Activated T-helper 1 cell treated with anti-CD3 and anti-CD28 coated beads, Interleukin-12 subunit alpha, Interleukin-12 subunit beta, Interleukin-2, Interleukin-4 antibody, amounts not matched to agents 30 ng/mL and 10 ng/mL and 1 ng/mL, durations not matched to agents 14 hours and 24 hours and 36 hours (primary cell): ENCODE results near the gene ENPP7. TPM values are rescaled to one million over a fixed set of nuclear protein-coding genes. Genes with fewer than 3 reads are reported as not detected.

ENCODE experiments used
- DNase-seq: peaks from one replicate; pipeline ENCODE4 v3.0.0; 2021; ENCODE audit warnings: low spot score
- H3K27ac Mint-ChIP-seq: one replicate; pipeline ENCODE4 v1.8.0; 2021; ENCODE audit warnings: mild to moderate bottlenecking, mixed read lengths
- H3K27me3 Mint-ChIP-seq: one replicate; pipeline ENCODE4 v1.8.0; 2022; ENCODE audit warnings: mild to moderate bottlenecking, moderate library complexity, mixed read lengths; ENCODE audit not compliant: insufficient read depth
- H3K36me3 Mint-ChIP-seq: one replicate; pipeline ENCODE4 v1.8.0; 2021; ENCODE audit warnings: low read depth, mixed read lengths
- H3K4me1 Mint-ChIP-seq: one replicate; pipeline ENCODE4 v1.8.0; 2021; ENCODE audit warnings: low read depth, mixed read lengths
- H3K4me3 Mint-ChIP-seq: one replicate; pipeline ENCODE4 v1.8.0; 2021; ENCODE audit warnings: mild to moderate bottlenecking, moderate library complexity, mixed read lengths
- H3K9me3 Mint-ChIP-seq: one replicate; pipeline ENCODE4 v1.8.0; 2021; ENCODE audit warnings: mixed read lengths
- intact Hi-C: fragments of 100-400 bp; cut with micrococcal nuclease; formaldehyde crosslinking; loops from one replicate; pipeline ENCODE4 v1.15.1; 2024
- total RNA-seq: library from RNA; stranded (reverse); gene quantifications from 2 replicates; pipeline ENCODE4 v1.2.3, GENCODE V29; 2022

The ENPP7 gene
- total RNA-seq, 1 donor from 2014 or later, result 0.16 TPM

DNA sequence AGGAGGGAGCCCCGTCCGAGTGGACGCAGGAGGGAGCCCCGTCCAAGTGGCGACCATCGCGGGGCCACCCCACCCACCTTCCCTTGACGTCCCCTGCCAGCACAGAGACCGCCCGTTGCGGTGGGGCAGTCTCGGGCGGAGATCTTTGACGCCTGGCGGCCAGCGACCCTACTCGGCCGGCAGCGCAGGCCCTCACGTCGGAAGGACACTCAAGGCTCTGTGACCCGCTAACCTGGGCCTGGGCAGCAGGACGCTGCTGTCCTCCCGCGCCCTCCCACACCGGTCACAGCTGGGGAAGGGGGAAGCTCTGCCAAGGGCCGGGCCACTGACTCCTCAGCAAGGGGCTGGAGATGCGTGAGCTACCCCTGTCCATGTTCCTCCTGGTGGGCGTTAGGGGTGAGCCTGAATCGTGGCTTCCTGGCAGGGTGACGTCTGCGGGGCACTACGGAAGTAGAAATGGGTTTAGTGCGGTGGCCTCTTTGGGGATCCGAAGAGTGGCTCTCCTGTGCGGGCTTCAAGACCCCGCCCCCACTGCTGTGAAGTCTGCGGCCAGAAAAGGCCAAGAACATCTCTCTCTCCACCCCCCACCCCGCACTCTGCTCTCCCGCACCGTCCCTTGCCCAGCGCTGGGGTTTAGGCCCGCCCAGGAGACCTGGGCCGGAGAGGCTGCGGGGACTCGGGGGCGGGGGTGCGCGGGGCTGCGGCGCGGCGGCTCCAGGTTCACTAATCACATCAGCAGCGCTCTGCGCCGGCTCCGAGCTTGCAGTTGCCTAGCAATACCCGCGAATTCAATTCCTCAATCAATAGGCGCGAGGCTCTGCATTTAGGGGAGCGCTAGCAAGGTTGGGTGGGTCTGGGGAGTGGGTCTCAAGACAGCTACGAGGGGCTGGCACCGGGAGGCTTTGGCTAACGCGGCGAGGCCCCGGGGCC, 60.3 kb downstream of the ENPP7 start:
- H3K27me3 Mint-ChIP-seq, result peaks cover 36% of the 10 kb centered on the region
- intact Hi-C loops, result no loop called here
- no peak overlapping the region for H3K4me3 Mint-ChIP-seq
- H3K4me1 Mint-ChIP-seq, result peaks cover 5% of the 10 kb centered on the region
- H3K9me3 Mint-ChIP-seq, result no peaks in the 10 kb centered on the region
- DNase-seq, result no peak
- peaks cover 8% of the 10 kb centered on the region for H3K36me3 Mint-ChIP-seq
- no peak overlapping the region for H3K27ac Mint-ChIP-seq

GRCh38 chr17:79791735-79792161, 61.0 kb downstream of the ENPP7 start:
- intact Hi-C loops, result no loop called here
- Mint-ChIP-seq H3K4me1 (peaks cover 10% of the 10 kb centered on the region), H3K36me3 (peaks cover 8% of the 10 kb centered on the region), H3K27ac (no peak overlapping the region), H3K4me3 (no peak overlapping the region), H3K27me3 (peaks cover 38% of the 10 kb centered on the region), H3K9me3 (no peaks in the 10 kb centered on the region)
- DNase-seq, result no peak

Other genes starting within 250 kb of the ENPP7 start
- gene RBFOX3, start 119.9 kb upstream of the ENPP7 start, total RNA-seq, result not detected in 2 replicates
- gene CBX2, start 47.2 kb downstream of the ENPP7 start, total RNA-seq, result 4.7 and 5.1 TPM in 2 replicates
- gene CBX8, start 66.1 kb downstream of the ENPP7 start, total RNA-seq, result 6.2 and 6.6 TPM in 2 replicates
- gene CBX4, start 108.5 kb downstream of the ENPP7 start, total RNA-seq, result 22.4 and 23.8 TPM in 2 replicates